ENCODE results near the gene ANGEL2.

- TF ChIP-seq, protein P1, sequence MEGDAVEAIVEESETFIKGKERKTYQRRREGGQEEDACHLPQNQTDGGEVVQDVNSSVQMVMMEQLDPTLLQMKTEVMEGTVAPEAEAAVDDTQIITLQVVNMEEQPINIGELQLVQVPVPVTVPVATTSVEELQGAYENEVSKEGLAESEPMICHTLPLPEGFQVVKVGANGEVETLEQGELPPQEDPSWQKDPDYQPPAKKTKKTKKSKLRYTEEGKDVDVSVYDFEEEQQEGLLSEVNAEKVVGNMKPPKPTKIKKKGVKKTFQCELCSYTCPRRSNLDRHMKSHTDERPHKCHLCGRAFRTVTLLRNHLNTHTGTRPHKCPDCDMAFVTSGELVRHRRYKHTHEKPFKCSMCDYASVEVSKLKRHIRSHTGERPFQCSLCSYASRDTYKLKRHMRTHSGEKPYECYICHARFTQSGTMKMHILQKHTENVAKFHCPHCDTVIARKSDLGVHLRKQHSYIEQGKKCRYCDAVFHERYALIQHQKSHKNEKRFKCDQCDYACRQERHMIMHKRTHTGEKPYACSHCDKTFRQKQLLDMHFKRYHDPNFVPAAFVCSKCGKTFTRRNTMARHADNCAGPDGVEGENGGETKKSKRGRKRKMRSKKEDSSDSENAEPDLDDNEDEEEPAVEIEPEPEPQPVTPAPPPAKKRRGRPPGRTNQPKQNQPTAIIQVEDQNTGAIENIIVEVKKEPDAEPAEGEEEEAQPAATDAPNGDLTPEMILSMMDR (conservative IDR thresholded peaks at IDR 0.05): no peak; the same call in 1 of the 2 replicates
- no peak for TF ChIP-seq ZFX (IDR thresholded peaks at IDR 0.05)
Observed at GRCh38 chr1:213051881-213052202, 36.2 kb upstream of the ANGEL2 start.

Measured in C4-2B (cell line).